HCT116 (cell line): ENCODE results near the gene OSBPL8. TPM values are rescaled to one million over a fixed set of nuclear protein-coding genes. Genes with fewer than 3 reads are reported as not detected.

Source experiments
- ATAC-seq: fragments of 200-7000 bp; cut with Tn5 transposase; 2 replicates; pipeline ENCODE4 v1.9.1; 2020; ENCODE audit warnings: mild to moderate bottlenecking, moderate library complexity
- BruUV-seq: library from RNA; stranded (reverse); fragments of 400-500 nt; replicated peaks from 2 replicates; lab custom pipeline; 2021; lab: Mats Ljungman, UMichigan
- CTCF ChIA-PET: fragments of 300-600 bp; sonication (Branson Sonifier 250); formaldehyde crosslinking; loops from one replicate; lab custom pipeline; 2021; ENCODE audit warnings: antibody characterized with exemption; lab: Charles Lee
- POLR2A ChIA-PET: fragments of 300-600, 350-600 bp; sonication (Branson Sonifier 250); formaldehyde crosslinking; loops from one replicate; lab custom pipeline; 2021; ENCODE audit warnings: antibody characterized with exemption; lab: Charles Lee
- RAD21 ChIA-PET, 2 experiments: fragments of 300-600 bp; sonication (Branson Sonifier 250); formaldehyde crosslinking; loops; one replicate each; lab custom pipeline; 2023; ENCODE audit warnings: low total read pairs in 2 of 2; ENCODE audit not compliant: uncharacterized antibody in 2 of 2, unreplicated experiment in 2 of 2, low non-redundant PET in 1 of 2; lab: Charles Lee
- DNase-seq: peaks from one replicate; pipeline ENCODE4 v3.0.0-alpha.2; 2010; ENCODE audit warnings: low read depth, low spot score
- H2AFZ ChIP-seq: fragments of 200-600 bp; shearing (Covaris generic), sonication (generic); 2 replicates; pipeline ENCODE4 v1.6.1; 2017; ENCODE audit warnings: low read depth, mixed run types, mixed read lengths, antibody characterized with exemption, low read length; ENCODE audit not compliant: poor library complexity, severe bottlenecking
- H3K27ac ChIP-seq: 2 replicates; pipeline ENCODE4 v1.5.1; 2012; ENCODE audit warnings: low read depth, low read length
- H3K27me3 ChIP-seq: fragments of 200-600 bp; sonication (generic); 2 replicates; pipeline ENCODE4 v1.6.1; 2016; ENCODE audit warnings: mixed run types, low read length, mixed read lengths; ENCODE audit not compliant: insufficient read depth
- H3K36me3 ChIP-seq, 2 experiments: fragments of 200-500 bp in 1 of 2; fragments of 200-600 bp in 1 of 2; sonication (Bioruptor generic) in 1 of 2; sonication (generic) in 1 of 2; 2 replicates each; pipeline versions ENCODE4 v1.5.1 to v1.6.1; 2014 to 2016; ENCODE audit warnings: low read length in 2 of 2, inconsistent platforms in 1 of 2, mixed read lengths in 1 of 2, mixed run types in 1 of 2; ENCODE audit not compliant: insufficient read depth in 2 of 2, control insufficient read depth in 1 of 2
- H3K4me1 ChIP-seq, 2 experiments: fragments of 200-600 bp in 1 of 2; sonication (generic) in 1 of 2; 2 replicates each; pipeline versions ENCODE4 v1.5.1 to v1.6.1; 2012 to 2017; ENCODE audit warnings: low read length in 2 of 2, inconsistent platforms in 1 of 2, mild to moderate bottlenecking in 1 of 2, mixed read lengths in 1 of 2, mixed run types in 1 of 2, moderate library complexity in 1 of 2; ENCODE audit not compliant: insufficient read depth in 2 of 2, control insufficient read depth in 1 of 2
- H3K4me2 ChIP-seq: fragments of 200-600 bp; sonication (generic); 2 replicates; pipeline ENCODE4 v1.6.1; 2017; ENCODE audit warnings: mixed run types, low read length, mixed read lengths
- H3K4me3 ChIP-seq, 2 experiments: fragments of 200-600 bp in 1 of 2; sonication (generic) in 1 of 2; replicated peaks in 1 of 2; 2 replicates each; pipeline ENCODE4 v1.5.1; 2011 to 2016; ENCODE audit warnings: low read length in 2 of 2, control low read depth in 1 of 2, low read depth in 1 of 2, mild to moderate bottlenecking in 1 of 2, mixed read lengths in 1 of 2, mixed run types in 1 of 2
- H3K79me2 ChIP-seq: fragments of 200-600 bp; sonication (generic); 2 replicates; pipeline ENCODE4 v1.6.1; 2017; ENCODE audit warnings: mild to moderate bottlenecking, mixed run types, low read length, moderate library complexity, mixed read lengths; ENCODE audit not compliant: insufficient read depth
- H3K9ac ChIP-seq: fragments of 200-600 bp; sonication (generic); 2 replicates; pipeline ENCODE4 v1.6.1; 2016; ENCODE audit warnings: low read length, mixed read lengths
- H3K9me2 ChIP-seq: fragments of 200-600 bp; sonication (generic), shearing (Covaris generic); 2 replicates; pipeline ENCODE4 v1.6.1; 2017; ENCODE audit warnings: mixed run types, mild to moderate bottlenecking, moderate library complexity; ENCODE audit not compliant: insufficient read depth
- H3K9me3 ChIP-seq, 2 experiments: fragments of 200-500 bp in 1 of 2; fragments of 200-600 bp in 1 of 2; sonication (Bioruptor generic) in 1 of 2; sonication (generic) in 1 of 2; 2 replicates each; pipeline ENCODE4 v1.6.1; 2014 to 2017; ENCODE audit warnings: low read length in 2 of 2, mixed read lengths in 2 of 2, inconsistent platforms in 1 of 2, low read depth in 1 of 2, mild to moderate bottlenecking in 1 of 2, mixed run types in 1 of 2, moderate library complexity in 1 of 2; ENCODE audit not compliant: control insufficient read depth in 1 of 2, insufficient read depth in 1 of 2
- H4K20me1 ChIP-seq: fragments of 200-600 bp; sonication (generic), shearing (Covaris generic); 2 replicates; pipeline ENCODE4 v1.6.1; 2017; ENCODE audit warnings: mixed run types, mild to moderate bottlenecking, moderate library complexity; ENCODE audit not compliant: insufficient read depth
- EGR1 ChIP-seq: IDR thresholded peaks from 2 replicates; pipeline ENCODE4 v1.6.1; 2012; ENCODE audit warnings: low read depth
- EZH2 ChIP-seq: fragments of 200-600 bp; sonication (generic); IDR thresholded peaks from 2 replicates; pipeline ENCODE4 v1.6.1; 2017; ENCODE audit warnings: antibody characterized with exemption, mixed run types
- EZH2phosphoT487 ChIP-seq: fragments of 200-600 bp; IDR thresholded peaks from 2 replicates; pipeline ENCODE4 v1.6.1; 2018; ENCODE audit warnings: antibody characterized with exemption, borderline replicate concordance
- JUND ChIP-seq: IDR thresholded peaks from 2 replicates; pipeline ENCODE4 v1.6.1; 2012
- RAD21 ChIP-seq: IDR thresholded peaks from 2 replicates; pipeline ENCODE4 v1.6.1; 2012; ENCODE audit warnings: low read depth, mild to moderate bottlenecking
- SIN3A ChIP-seq: IDR thresholded peaks from 2 replicates; pipeline ENCODE4 v1.6.1; 2012; ENCODE audit warnings: low read depth
- SP1 ChIP-seq: IDR thresholded peaks from 2 replicates; pipeline ENCODE4 v1.6.1; 2012; ENCODE audit warnings: low read depth
- TCF7L2 ChIP-seq: IDR thresholded peaks from 2 replicates; pipeline ENCODE4 v1.7.0; 2011; ENCODE audit warnings: borderline replicate concordance, inconsistent platforms; ENCODE audit not compliant: insufficient read depth, insufficient read length; ENCODE audit errors: extremely low read depth
- YY1 ChIP-seq: IDR thresholded peaks from 2 replicates; pipeline ENCODE4 v1.6.1; 2011; ENCODE audit warnings: low read length, low read depth, moderate library complexity, mild to moderate bottlenecking; ENCODE audit not compliant: insufficient replicate concordance; ENCODE audit errors: extremely low read depth
- intact Hi-C: fragments of 100-400 bp; cut with micrococcal nuclease; formaldehyde crosslinking; loops from 2 replicates; pipeline ENCODE4 v1.10.0; 2022
- total RNA-seq: library from RNA; stranded (reverse); gene quantifications from one replicate; pipeline ENCODE4 v1.2.1, GENCODE V29; 2021; ENCODE audit not compliant: unreplicated experiment
- TF ChIP-seq, protein P1 (sequence below): IDR thresholded peaks from 2 replicates; pipeline ENCODE4 v1.6.1; 2012
- TF ChIP-seq, protein P2 (sequence below), 3 experiments: fragments of 200-600 bp in 1 of 3; sonication (generic) in 1 of 3; IDR thresholded peaks in 2 of 3; conservative IDR thresholded peaks in 1 of 3; 2 replicates each; pipeline ENCODE4 v1.5.1; 2012 to 2017; ENCODE audit warnings: low read depth in 2 of 3, low read length in 2 of 3, antibody characterized with exemption in 1 of 3, borderline replicate concordance in 1 of 3, control low read depth in 1 of 3, mild to moderate bottlenecking in 1 of 3, mixed read lengths in 1 of 3, mixed run types in 1 of 3, moderate library complexity in 1 of 3; ENCODE audit not compliant: insufficient read depth in 1 of 3
- TF ChIP-seq, protein P3 (sequence below): IDR thresholded peaks from 2 replicates; pipeline ENCODE4 v1.6.1; 2011; ENCODE audit warnings: mild to moderate bottlenecking, low read length, moderate library complexity; ENCODE audit not compliant: insufficient replicate concordance; ENCODE audit errors: extremely low read depth

OSBPL8 gene
- total RNA-seq, 1 experiment from 2014 or later = 115 TPM

DNA sequence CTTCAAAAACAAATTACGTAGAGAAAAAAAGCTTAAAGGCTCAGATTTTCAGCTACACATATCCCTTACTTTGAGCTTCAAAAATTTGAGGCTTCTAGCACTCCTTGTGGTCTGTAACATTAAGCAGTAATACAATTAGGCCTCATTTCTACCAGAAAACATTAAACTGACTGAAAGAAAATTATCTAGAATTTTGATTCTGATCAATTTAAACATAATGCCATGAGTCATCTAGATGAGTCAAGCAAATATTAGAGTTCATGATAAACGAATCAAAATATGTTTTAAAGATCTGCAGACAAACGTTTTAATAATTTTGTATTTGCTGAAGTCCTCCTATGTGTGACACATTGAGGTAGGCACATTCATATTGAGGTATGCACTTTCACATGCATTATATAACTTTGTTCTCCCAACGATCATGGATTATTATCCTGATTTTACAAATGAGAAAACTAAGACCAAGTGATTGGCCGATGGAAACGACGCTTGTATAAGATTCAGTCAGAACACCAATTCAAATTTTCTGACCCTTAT, 4.3 kb downstream of the OSBPL8 start:
- no peak overlapping the region for H2AFZ ChIP-seq
- no TSS peak for BruUV-seq
- no peaks in the 10 kb centered on the region; the same call in 1 of the 2 replicates for H4K20me1 ChIP-seq
- DNase-seq (no peak), ATAC-seq (no peak)
- ChIA-PET POLR2A (no interaction called here), RAD21 (no interaction called here), CTCF (no interaction called here)
- H3K27me3 ChIP-seq = no peaks in the 10 kb centered on the region
- H3K9me2 ChIP-seq = no peaks in the 10 kb centered on the region
- intact Hi-C loops = loop anchor here (5.0 kb wide), 1 partner anchor 473 kb away; the partner anchor contains the start of gene NAP1L1
- H3K27ac ChIP-seq = no peak overlapping the region
- H3K79me2 ChIP-seq = peaks cover 89% of the 10 kb centered on the region
- H3K4me3 ChIP-seq = no peak overlapping the region
- H3K9me3 ChIP-seq = no peaks in the 10 kb centered on the region
- no peak overlapping the region for H3K4me2 ChIP-seq
- H3K4me1 ChIP-seq = peaks cover 4 to 12% of the 10 kb centered on the region in 2 experiments; a peak in 3 of 4 replicates
- H3K9ac ChIP-seq = no peak overlapping the region
- peaks cover 2 to 4% of the 10 kb centered on the region in 2 experiments; a peak in 2 of 4 replicates for H3K36me3 ChIP-seq
- TF ChIP-seq RAD21 (no peak), SP1 (no peak), TCF7L2 (no peak), YY1 (no peak), JUND (no peak), EGR1 (no peak), SIN3A (no peak)
- TF ChIP-seq, protein P1, sequence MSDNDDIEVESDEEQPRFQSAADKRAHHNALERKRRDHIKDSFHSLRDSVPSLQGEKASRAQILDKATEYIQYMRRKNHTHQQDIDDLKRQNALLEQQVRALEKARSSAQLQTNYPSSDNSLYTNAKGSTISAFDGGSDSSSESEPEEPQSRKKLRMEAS = no peak

DNA sequence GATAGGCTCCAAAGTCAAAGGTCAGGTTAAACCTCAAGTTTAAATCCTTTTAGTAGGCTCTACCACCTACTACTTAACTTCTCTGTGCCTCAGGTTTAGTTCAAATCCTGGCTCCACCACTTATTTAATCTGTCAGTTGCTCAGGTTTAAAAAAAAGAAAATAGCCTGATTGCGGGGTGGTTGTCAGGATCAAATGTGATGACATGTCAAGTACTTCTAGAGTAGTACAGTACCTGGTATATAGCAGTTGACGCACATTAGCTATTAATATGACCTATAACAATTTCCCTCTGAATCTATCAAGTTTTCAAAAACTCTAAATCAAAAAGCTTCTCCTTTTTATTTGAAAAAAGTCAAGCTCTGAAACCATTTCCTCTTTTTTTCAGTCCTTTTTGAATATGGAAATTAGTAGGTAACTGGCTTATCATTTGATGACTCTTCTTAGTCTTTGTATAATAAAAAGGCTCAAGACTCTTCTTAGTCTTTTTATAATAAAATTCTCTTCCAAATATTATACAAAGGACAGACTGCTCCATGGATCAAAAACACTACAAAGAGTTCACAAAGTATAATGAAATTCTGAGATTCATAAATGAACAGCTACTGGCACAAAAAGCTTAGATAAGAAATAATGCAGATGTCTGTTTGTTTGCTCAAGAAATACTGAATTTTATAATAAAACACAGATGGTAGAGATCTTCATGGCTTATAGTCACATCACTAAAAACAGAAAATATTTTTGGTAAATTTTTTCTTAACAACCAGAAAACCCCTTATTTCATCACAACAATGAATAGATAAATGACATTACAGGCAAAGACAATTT, 5.0 kb downstream of the OSBPL8 start:
- no peak for ATAC-seq
- Histone ChIP-seq H3K27me3 (no peaks in the 10 kb centered on the region), H3K4me3 (no peak overlapping the region), H4K20me1 (no peaks in the 10 kb centered on the region; the same call in 1 of the 2 replicates), H3K4me2 (no peak overlapping the region), H2AFZ (no peak overlapping the region), H3K9me3 (no peaks in the 10 kb centered on the region), H3K4me1 (peaks cover 4 to 9% of the 10 kb centered on the region in 2 experiments; a peak in 3 of 4 replicates), H3K79me2 (peaks cover 94% of the 10 kb centered on the region), H3K36me3 (peaks cover 2 to 4% of the 10 kb centered on the region in 2 experiments; a peak in 2 of 4 replicates), H3K27ac (no peak overlapping the region), H3K9me2 (no peaks in the 10 kb centered on the region), H3K9ac (no peak overlapping the region)
- DNase-seq = no peak
- CTCF ChIA-PET = no interaction called here
- POLR2A ChIA-PET = no interaction called here
- RAD21 ChIA-PET = no interaction called here
- BruUV-seq = no TSS peak
- TF ChIP-seq, protein P2, sequence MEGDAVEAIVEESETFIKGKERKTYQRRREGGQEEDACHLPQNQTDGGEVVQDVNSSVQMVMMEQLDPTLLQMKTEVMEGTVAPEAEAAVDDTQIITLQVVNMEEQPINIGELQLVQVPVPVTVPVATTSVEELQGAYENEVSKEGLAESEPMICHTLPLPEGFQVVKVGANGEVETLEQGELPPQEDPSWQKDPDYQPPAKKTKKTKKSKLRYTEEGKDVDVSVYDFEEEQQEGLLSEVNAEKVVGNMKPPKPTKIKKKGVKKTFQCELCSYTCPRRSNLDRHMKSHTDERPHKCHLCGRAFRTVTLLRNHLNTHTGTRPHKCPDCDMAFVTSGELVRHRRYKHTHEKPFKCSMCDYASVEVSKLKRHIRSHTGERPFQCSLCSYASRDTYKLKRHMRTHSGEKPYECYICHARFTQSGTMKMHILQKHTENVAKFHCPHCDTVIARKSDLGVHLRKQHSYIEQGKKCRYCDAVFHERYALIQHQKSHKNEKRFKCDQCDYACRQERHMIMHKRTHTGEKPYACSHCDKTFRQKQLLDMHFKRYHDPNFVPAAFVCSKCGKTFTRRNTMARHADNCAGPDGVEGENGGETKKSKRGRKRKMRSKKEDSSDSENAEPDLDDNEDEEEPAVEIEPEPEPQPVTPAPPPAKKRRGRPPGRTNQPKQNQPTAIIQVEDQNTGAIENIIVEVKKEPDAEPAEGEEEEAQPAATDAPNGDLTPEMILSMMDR (IDR thresholded peaks at IDR 0.05 in 2 of 3, conservative IDR thresholded peaks at IDR 0.05 in 1 of 3; ENCODE audit: borderline replicate concordance in 1 of 3, insufficient read depth in 1 of 3, low read depth in 2 of 3, low read length in 2 of 3) = no peak
- TF ChIP-seq EZH2 = no peak
- no peak for TF ChIP-seq EZH2phosphoT487
- TF ChIP-seq, protein P3, sequence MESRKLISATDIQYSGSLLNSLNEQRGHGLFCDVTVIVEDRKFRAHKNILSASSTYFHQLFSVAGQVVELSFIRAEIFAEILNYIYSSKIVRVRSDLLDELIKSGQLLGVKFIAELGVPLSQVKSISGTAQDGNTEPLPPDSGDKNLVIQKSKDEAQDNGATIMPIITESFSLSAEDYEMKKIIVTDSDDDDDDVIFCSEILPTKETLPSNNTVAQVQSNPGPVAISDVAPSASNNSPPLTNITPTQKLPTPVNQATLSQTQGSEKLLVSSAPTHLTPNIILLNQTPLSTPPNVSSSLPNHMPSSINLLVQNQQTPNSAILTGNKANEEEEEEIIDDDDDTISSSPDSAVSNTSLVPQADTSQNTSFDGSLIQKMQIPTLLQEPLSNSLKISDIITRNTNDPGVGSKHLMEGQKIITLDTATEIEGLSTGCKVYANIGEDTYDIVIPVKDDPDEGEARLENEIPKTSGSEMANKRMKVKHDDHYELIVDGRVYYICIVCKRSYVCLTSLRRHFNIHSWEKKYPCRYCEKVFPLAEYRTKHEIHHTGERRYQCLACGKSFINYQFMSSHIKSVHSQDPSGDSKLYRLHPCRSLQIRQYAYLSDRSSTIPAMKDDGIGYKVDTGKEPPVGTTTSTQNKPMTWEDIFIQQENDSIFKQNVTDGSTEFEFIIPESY = no peak
- no peak for TF ChIP-seq JUND
- intact Hi-C loops = loop anchor here (5.0 kb wide), 1 partner anchor 472 kb away; the partner anchor contains the start of gene NAP1L1
